ENCODE data around the gene RAPGEF5.

GRCh38 chr7:22307816-22308215 is 49.1 kb downstream of the RAPGEF5 start:
- no peak for TF ChIP-seq EZH2 (IDR thresholded peaks at IDR 0.05; ENCODE audit: insufficient read depth, poor library complexity, severe bottlenecking)
- no peak for TF ChIP-seq EZH2phosphoT487 (IDR thresholded peaks at IDR 0.05; ENCODE audit: insufficient read depth, low read depth)
